Activated CD8-positive, alpha-beta memory T cell treated with anti-CD3 and anti-CD28 coated beads for 1 hour (primary cell): ENCODE data around the gene AAMDC.

ENCODE experiments used
- DNase-seq, 2 donors: peaks; one replicate each; pipeline ENCODE4 v3.0.0-alpha.2; 2020; ENCODE audit warnings: low read depth in 1 of 2; ENCODE audit errors: extremely low read depth in 1 of 2

The AAMDC gene

GRCh38 chr11:77820565-77821348 is at the start of gene AAMDC, which contains the start of gene RSF1:
Gene AAMDC, plus strand, starts transcription at chr11:77821144. Its CDS starts 21,353 bp downstream, at chr11:77842497.
Gene RSF1, minus strand, starts transcription at chr11:77820722. Its CDS starts 8 bp downstream, at chr11:77820714.
- peak; percentile 90 to 94 for DNase-seq

GRCh38 chr11:77775936-77776335 is 45.0 kb upstream of the AAMDC start:
- DNase-seq = no peak

GRCh38 chr11:77776455-77776854 is 44.5 kb upstream of the AAMDC start:
- DNase-seq = no peak

GRCh38 chr11:77778118-77778517 is 42.8 kb upstream of the AAMDC start:
- DNase-seq = no peak

GRCh38 chr11:77778549-77778948 is 42.4 kb upstream of the AAMDC start:
- DNase-seq = no peak

- DNase-seq = no peak
Observed at GRCh38 chr11:77779935-77780334, 41.0 kb upstream of the AAMDC start.

- no peak for DNase-seq
Observed at GRCh38 chr11:77783025-77783424, 37.9 kb upstream of the AAMDC start.

- DNase-seq = no peak
Observed at GRCh38 chr11:77784572-77784971, 36.4 kb upstream of the AAMDC start.

GRCh38 chr11:77789061-77789730 is 31.7 kb upstream of the AAMDC start:
- DNase-seq = no peak

- no peak for DNase-seq
Observed at GRCh38 chr11:77789731-77790476, 31.0 kb upstream of the AAMDC start.

- no peak for DNase-seq
Observed at GRCh38 chr11:77791301-77791700, 29.6 kb upstream of the AAMDC start.

GRCh38 chr11:77793972-77794371 is 27.0 kb upstream of the AAMDC start:
- DNase-seq = no peak

GRCh38 chr11:77799338-77799737 is 21.6 kb upstream of the AAMDC start:
- DNase-seq = no peak

- no peak for DNase-seq
Observed at GRCh38 chr11:77800449-77800848, 20.5 kb upstream of the AAMDC start.

GRCh38 chr11:77801477-77801876 is 19.5 kb upstream of the AAMDC start:
- DNase-seq = no peak

GRCh38 chr11:77806415-77806814 is 14.5 kb upstream of the AAMDC start:
- no peak for DNase-seq

- DNase-seq = no peak
Observed at GRCh38 chr11:77806993-77807392, 14.0 kb upstream of the AAMDC start.

- DNase-seq = no peak
Observed at GRCh38 chr11:77813256-77813655, 7.7 kb upstream of the AAMDC start.

GRCh38 chr11:77814848-77815247 is 6.1 kb upstream of the AAMDC start:
- DNase-seq = no peak

GRCh38 chr11:77815459-77815858 is 5.5 kb upstream of the AAMDC start:
- DNase-seq = no peak

GRCh38 chr11:77819411-77819920 is 1.5 kb upstream of the AAMDC start:
- DNase-seq = peak; percentile 63 to 71
